Right lung (tissue), 10 donors: ENCODE data around the gene TMEM242. TPM values are rescaled to one million over a fixed set of nuclear protein-coding genes. Genes with fewer than 3 reads are reported as not detected.
"Not testable (repeated sequence)": the region's sequence is repeated elsewhere in the genome, so short reads cannot be mapped to it uniquely, and the experiment has no call there.

ENCODE experiments used
- DNase-seq, 2 donors: peaks; one replicate each; pipeline ENCODE4 v3.0.0-alpha.2; 2013
- long read RNA-seq, 8 donors: transcript quantifications; one replicate each; lab custom pipeline, GENCODE V29; 2026
- polyA plus RNA-seq, 5 donors: library from polyadenylated mRNA; unstranded; fragments of 120-200 nt; gene quantifications; one replicate each; pipeline versions ENCODE4 v1.2.1 to v1.2.3, GENCODE V29; 2013; ENCODE audit warnings: inconsistent platforms in 1 of 5, low replicate concordance in 1 of 5; ENCODE audit not compliant: insufficient read length in 5 of 5, insufficient read depth in 1 of 5

TMEM242 gene
- polyA plus RNA-seq = 10 to 100 TPM; 11.9 to 16.0 (median 13.3) TPM
- long read RNA-seq, donor 1, full-length matches to known transcripts = 20 of 26 reads
- long read RNA-seq, donor 1, partial matches to known transcripts = 6 of 26 reads
- long read RNA-seq, donor 1, other reads (novel, unspliced or antisense) = 0 of 26 reads
- long read RNA-seq, donor 2, full-length matches to known transcripts = 17 of 27 reads
- long read RNA-seq, donor 2, partial matches to known transcripts = 10 of 27 reads
- long read RNA-seq, donor 2, other reads (novel, unspliced or antisense) = 0 of 27 reads
- long read RNA-seq, donor 3, full-length matches to known transcripts = 13 of 19 reads
- long read RNA-seq, donor 3, partial matches to known transcripts = 6 of 19 reads
- long read RNA-seq, donor 3, other reads (novel, unspliced or antisense) = 0 of 19 reads
- long read RNA-seq, donor 4, full-length matches to known transcripts = 4 of 10 reads
- long read RNA-seq, donor 4, partial matches to known transcripts = 6 of 10 reads
- long read RNA-seq, donor 4, other reads (novel, unspliced or antisense) = 0 of 10 reads
- long read RNA-seq, donor 5, full-length matches to known transcripts = 18 of 26 reads
- long read RNA-seq, donor 5, partial matches to known transcripts = 8 of 26 reads
- long read RNA-seq, donor 5, other reads (novel, unspliced or antisense) = 0 of 26 reads
- long read RNA-seq, donor 6, full-length matches to known transcripts = 12 of 20 reads
- long read RNA-seq, donor 6, partial matches to known transcripts = 8 of 20 reads
- long read RNA-seq, donor 6, other reads (novel, unspliced or antisense) = 0 of 20 reads
- long read RNA-seq, donor 7, full-length matches to known transcripts = 14 of 14 reads
- long read RNA-seq, donor 7, partial matches to known transcripts = 0 of 14 reads
- long read RNA-seq, donor 7, other reads (novel, unspliced or antisense) = 0 of 14 reads
- long read RNA-seq, donor 8, full-length matches to known transcripts = 6 of 6 reads
- long read RNA-seq, donor 8, partial matches to known transcripts = 0 of 6 reads
- long read RNA-seq, donor 8, other reads (novel, unspliced or antisense) = 0 of 6 reads

DNA sequence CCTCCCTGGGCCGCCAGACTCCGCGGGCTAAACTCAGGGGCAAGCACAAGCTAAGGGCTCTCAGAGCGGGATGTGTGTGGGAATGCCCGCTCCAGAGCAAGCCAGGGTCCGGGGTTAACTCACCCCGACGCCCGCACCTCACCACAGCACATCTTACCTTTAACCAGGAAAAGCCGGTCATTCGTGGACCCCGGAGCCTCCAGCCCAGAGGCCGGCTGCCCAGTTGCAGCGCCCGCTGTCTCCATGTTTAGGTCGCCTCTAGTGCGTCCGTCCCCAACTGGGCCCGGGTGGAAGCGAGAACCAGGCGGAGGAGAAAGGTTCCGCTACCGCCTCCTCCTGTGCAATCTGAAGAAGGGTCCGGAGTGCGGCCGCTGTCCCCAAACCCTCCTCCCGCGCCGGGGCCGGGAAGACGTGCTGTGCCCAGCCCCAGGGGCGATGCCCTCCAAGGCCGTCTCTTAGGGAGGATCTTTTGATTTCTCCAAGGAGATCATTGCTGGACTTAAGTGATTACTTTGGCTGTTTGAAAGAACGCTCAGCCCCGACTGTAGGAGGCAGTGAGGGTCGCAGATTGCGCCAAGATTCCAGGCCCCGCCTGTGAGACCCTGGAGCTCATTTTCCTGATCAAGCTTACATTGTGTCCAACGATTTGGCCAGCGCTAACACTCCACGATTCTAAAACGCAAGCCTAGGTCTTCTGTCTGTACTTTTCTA is at the start of gene TMEM242:
Gene TMEM242 (minus strand): TSS at position 265 of the 711 bp plus-strand sequence. CDS start 20 bp downstream, at position 245.
- peak; percentile 93 for DNase-seq

DNA sequence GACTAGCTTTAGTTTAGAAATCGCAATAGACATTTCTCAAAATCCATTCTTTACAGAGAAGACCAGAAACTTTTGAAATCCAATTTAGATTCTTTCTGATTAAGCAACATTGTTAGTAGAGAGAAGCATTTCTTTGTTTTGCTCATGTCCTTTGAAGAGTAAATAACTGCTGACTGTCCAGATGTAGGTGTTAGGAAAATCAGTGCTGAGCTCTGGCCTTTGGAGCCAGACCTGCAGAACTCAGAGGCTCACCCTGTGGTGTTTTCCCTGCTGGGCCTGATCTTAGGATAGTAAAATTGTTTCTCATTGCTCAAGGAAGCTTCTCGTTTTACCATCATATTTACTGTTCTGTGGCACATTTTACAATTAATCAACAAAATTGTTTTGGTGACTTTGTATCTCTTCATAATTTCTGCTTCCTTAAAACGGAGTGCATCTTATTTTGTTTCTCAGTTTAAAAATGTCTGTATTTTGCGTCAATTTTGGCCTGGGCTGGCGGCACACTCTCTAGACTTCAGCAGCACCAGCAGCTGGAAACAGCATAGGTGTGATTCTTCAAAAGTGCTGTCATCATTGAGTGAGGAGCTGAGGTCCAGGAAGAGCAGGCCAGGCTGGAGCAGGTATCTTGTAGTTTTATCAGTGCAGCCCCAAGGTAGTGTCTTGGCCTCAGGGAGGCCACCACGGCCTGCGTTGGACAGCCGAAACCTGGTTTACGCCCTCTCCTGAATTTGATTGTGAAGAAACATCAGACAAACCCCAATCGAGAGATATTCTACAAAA is 49.4 kb upstream of the TMEM242 start:
- no peak for DNase-seq

DNA sequence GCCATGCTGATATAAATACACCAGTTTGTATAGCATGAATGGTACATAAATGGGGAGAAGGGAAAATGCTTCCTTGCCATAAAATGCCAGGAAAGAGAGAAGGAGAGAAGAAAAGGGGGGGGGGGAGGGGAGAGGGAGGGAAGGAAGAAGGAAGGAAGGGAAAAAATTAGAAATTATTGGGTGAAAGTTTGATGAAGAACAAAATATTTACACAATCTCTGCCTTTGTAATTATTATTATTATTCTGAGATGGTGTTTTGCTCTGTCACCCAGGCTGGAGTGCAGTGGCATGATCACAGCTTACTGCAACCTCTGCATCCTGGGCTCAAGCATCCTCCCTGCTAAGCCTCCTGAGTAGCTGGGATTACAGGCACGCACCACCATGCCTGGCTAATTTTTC is 47.4 kb upstream of the TMEM242 start:
- no peak for DNase-seq

DNA sequence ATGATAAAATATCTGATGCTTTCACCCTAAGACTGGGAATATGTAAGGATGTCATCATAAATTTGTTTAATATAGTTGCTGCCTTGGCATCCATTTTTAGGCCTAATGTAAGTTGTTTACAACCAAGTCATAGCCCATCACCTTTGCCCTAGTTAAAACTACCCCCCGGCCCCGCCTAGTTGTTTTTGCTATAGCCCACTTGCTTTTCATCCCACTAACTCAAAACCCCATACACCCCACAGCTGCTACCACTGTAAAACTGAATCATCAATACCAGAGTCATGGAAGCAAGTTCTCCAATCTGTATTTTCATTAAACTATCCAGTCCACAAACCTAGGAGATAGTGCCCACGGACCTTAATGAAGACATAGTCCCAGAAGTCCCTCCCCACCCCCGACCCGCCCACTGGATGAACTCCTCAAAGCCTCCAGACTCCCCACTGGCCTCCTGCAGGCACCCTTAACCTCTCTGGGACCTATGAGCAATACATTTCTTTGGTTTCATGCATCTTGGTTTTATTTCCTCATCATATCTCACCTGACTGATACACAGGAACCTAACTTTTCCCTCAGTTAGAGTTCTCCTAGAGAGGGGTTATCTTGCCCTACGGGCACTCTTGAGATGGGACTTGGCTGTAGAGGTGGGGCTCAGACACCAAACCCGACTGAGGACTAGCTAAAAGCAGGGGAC is 45.2 kb upstream of the TMEM242 start:
- no peak for DNase-seq

DNA sequence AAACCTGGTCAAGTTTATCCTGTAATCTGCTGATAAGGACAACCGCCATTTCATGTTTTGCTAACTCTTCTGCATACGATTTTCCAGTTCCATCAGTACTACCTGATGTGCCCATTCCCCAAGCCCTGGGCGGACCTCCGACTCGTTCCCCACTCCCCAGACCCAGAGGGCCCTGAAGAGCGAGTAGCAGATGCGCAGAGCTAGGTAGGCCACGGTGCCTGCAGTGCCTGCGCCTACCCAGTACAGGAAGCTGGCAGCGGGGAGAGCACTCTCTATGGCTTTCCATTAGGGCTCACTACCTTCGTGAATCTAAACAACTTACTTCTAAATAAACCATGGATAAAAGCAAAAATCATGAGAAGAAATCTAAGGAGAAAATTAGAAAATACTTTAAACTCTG is 43.3 kb upstream of the TMEM242 start:
- DNase-seq = no peak

DNA sequence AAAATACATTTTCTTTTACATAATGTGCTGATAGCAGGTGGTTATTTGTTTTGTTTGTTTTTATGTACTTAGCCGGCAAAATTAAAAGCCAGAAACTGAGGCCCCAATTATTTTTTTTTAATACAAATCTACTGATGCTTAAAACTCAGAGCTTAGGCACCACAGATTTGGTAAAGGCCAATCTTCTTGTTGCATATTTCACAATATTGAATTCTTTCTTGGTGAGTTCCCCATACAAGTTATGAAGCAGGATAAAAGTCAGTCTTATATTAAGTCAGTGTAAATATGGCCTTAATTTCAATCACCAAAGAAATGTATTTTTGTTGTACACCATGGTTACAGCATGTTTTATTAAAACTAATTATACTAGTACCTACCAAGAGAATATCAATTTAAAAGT is 41.4 kb upstream of the TMEM242 start:
- DNase-seq = no peak

DNA sequence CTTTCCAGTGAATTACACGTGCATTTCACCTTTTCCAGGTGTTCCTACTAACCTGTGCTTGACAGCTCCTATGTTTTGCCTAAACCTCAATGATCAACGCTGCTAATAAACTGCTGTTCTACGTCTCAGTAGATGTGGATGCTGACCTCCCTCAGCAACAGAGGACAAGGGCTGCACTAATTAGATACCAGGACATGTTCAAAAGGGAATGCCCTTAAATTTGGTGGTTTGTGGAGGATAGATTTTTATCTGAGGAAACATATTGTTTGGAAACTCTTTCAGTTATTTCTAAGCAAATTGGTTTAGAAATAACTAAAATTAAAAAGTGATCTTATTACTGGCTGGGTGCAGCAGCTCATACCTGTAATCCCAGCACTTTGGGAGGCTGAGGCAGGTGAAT is 38.6 kb upstream of the TMEM242 start:
- DNase-seq = no peak

DNA sequence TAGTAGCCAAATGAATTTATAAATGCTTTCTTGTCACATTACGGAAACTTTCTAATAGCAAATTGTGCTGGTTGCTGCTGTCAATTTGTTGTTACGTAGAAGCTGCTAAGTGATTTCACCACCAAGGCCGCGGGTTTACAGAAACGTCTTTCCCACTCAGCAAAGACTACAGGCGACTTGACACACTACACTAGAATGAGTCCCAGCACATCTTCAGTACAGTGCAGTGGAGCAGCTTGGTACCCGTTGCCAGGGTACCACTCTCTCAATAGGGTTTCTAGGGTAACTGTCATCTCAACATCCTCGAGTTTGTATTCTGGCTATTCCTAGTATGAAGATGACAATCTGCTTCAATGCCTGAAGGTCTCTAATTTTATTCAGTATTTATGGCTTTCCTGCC is 35.0 kb upstream of the TMEM242 start:
- no peak for DNase-seq

DNA sequence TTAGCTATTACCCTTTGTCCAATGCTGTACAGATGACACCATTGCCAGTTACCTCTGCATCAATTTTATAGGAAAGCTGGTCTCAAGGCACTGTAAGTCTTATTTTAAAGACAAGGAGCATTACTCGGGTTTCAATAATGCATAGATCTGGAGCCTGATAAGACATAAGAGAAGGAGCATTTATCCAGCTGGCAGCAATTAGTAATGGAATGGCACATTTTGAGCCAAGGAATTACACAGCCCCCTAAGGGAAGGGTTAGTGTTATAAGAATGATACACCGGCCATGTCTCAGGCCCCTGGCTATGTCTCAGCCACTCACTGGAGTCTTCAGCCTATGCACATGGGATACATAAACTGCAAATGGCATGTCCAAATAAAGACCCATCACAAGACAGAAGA is 23.1 kb upstream of the TMEM242 start:
- DNase-seq = no peak

DNA sequence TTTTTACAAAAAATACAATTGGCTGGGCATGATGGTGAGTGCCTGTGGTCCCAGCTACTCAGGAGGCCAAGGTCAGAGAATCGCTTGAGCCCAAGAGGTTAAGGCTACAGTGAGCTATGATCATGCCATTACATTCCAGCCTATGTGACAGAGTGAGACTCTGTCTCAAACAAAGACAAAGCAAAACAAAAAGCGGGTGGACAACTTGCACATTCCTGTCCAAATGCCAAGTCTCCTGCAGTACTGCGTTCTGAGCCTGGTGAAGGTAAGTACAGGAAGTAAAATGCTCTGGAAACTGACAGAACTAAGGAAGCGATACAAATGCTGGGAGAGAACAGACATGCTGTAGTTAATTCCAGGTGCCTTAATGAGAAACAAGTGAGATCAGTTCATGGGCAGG is 20.4 kb upstream of the TMEM242 start:
- no peak for DNase-seq

DNA sequence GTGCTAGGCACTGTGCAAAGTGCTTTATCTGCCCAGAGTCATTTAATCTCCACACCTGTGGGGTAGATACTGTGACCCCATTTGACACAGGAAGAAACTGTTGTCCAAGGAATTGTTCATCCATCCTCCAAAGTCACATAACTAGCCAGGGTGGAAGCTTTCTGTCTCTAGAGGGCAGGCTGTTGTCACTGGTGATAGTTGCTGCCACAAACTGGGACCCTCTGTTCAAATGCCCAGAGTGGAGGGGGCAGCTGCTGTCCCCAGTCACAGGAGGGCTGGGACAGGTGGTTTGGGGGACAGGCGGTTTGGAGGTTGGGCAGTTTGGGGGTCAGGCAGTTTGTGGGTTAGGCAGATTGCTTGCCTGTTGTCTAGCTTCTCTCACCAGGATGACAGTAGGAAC is 16.1 kb upstream of the TMEM242 start:
- DNase-seq = no peak

DNA sequence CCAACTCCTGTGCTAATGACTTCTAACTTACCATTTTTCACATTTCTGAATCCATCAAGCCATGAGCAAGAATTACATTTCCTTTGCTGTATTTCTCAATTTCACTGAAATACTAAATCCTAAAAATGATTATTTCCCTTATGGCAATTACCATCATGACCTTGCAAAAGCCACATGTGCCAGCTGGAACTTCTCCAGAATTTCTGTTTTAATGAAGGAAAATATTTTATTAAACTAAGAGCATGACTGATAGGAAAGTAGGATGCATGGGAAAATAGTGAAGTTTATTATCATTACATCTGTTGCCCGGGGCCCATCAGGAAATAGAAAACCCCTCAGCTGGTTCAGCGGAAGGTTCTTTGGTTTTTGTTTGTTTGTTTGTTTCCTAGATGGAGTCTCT is 14.4 kb upstream of the TMEM242 start:
- no peak for DNase-seq

DNA sequence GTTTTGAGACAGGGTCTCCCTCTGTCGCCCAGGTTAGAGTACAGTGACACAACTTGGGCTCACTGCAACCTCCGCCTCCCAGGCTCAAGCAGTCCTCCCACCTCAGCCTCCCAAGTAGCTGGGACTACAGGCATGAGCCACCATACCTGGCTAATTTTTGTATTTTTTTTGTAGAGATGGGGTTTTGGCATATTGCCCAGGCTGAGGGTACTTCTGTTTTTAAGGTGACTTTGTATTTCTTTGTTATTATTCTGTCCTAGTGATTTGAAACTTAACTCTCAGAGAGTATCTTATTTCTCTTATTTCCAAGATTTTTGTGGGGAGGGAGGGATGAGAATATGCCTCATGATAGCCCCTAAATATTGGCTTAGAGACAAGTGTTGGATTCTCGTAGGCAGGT is 14.0 kb upstream of the TMEM242 start:
- not testable (repeated sequence) for DNase-seq

DNA sequence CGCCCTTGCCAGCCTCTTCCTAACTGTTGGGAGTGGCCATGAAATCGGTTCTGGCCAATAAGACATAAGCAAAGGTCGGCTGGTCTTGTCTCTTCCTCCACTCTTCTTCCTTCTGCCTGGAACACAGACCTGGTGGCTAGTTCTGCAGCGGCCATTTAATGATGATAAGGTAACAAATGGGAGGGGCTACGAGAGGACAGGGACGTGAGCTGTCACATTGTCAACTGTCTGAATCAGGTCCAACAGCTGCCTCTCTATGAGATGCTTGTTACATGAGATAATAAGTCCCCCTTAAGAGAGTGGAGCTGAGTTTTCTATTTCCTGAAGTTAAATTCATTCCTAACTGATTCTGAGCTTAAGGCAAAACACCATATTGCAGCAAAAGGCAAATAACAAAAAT is 12.5 kb upstream of the TMEM242 start:
- DNase-seq = no peak

DNA sequence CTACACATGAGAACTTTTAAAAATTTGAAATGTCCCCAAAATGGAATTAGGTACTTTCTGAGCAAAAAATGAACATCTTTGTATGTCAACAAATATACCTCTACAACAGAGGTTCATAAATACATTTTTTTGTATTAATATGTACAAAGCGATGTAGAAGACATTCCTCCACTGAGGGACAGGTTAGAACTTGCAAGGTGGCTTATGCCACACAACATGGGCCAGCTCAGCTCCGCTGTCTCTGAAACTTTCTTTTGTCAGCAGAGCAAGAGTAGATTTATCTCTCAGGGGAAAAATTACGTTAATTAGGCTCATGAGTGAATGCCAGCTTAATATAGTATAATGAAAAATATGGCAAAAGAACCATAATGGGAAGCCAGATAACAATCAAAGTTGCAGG is 10.6 kb upstream of the TMEM242 start:
- DNase-seq = no peak

DNA sequence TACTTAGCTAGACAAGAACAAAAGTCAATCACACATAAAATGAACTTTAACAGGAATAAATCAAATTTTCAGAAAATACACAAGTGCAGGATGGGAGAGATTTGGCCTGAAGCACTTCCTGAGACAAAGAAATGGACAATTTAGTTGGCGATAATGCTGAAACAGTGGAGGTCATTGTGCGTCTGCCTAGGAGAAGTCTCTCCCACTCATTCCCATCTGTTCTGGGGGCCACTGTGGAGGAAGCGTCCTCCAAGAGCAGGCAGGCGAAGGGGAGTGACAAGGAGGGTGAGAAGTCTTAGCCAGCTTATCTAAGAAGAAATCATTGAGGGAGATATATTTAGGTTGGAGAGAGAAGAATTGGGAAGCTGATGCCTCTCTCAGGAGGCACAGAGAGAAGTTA is 10.2 kb upstream of the TMEM242 start:
- DNase-seq = no peak

DNA sequence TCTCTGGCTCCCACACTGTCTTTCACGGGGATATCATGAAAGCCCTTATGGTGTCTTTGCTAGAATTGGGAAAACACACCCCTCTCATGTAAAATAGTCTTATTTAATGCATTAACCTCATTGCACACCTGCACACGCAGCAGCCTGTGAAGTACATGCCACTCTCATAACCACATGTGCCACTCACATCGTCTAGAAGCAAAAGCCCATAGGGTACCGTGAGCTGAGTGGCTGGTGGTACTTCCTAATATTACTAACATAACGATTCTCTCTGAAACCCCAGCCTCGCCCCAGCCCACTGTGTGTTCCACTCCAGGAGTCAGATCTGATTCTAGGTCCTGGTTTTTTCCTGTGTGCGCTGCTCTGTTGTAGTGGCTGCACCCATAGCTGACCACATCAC is 9.5 kb upstream of the TMEM242 start:
- no peak for DNase-seq

DNA sequence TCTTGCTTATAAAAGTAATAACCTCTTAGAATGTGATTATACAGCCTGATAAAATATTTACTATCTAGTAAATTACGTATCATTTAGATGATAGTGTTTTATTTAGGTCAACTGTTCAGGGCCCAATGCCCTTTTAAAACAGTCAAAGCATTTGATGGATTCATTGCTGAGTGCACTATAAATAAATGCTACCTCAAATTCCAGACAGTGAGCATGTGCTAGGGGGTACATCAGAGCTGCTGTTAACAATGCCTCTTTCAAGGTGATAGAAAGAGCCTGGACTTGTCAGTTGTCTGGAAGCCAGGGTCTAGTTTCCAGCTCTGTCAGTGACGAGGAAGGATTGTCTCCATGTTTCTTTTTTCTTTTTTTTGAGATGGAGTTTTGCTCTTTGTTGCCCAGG is 7.5 kb upstream of the TMEM242 start:
- DNase-seq = no peak

DNA sequence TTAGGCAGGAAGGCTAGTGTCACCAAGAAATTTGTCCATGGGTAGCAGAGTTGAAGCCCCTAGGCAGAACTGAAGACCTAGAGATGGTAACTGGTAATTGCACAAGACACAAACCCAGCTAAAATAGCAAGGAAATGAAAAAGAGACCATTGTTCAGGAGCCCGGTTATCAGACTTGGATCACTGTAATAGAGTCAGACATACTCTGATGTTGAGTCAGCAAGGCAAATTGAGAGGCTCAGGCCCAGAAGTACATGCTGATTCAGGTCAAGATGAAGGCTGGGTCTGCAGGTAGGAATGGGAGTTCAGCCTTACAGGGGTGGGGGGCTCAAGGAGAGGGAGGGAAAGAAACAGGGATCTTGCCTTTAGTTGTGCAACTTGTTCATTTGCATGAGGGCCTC is 6.5 kb upstream of the TMEM242 start:
- DNase-seq = no peak

DNA sequence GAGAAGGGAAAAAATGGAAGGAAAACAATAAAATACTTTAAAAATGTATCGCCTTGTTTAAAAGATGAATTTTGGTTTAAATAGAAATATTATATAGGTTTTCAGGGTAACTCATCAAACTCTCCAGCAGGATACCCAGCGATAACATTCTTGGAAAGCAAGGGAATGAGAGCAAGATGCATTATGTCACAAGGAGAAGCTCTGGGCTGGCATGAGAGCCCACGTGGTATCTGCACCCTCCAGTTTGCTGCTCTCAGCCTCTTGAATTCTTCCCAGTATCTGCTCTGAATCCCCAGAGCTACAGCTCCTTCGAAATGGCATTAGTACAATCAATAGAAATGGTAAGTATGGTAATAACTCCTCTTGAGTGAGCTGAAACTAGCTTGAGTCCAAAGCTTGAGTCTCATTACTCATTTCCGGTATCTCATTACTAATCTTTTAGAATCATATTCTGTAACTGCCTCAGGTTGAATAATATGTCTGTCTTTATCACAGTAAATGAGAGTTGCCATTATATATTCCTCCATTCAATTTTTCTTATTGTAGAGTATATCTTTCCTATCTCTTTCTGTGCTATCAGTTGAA is 4.9 kb upstream of the TMEM242 start:
- no peak for DNase-seq
